GM21360 (cell line): Measurements from ENCODE around the gene RSRC1.
A peak's percentile ranks its signal among the peaks of the same experiment; 100 is the strongest.
"Not testable (repeated sequence)": the region's sequence is repeated elsewhere in the genome, so short reads cannot be mapped to it uniquely, and the experiment has no call there.

ENCODE experiments used
- ATAC-seq: cut with Tn5 transposase; IDR thresholded peaks from one replicate; pipeline ENCODE4 v1.9.1; 2021; ENCODE audit warnings: mild to moderate bottlenecking, moderate library complexity; ENCODE audit not compliant: unreplicated experiment

RSRC1 gene

GRCh38 chr3:158217992-158218391, 108.1 kb downstream of the RSRC1 start:
- ATAC-seq: no peak

DNA sequence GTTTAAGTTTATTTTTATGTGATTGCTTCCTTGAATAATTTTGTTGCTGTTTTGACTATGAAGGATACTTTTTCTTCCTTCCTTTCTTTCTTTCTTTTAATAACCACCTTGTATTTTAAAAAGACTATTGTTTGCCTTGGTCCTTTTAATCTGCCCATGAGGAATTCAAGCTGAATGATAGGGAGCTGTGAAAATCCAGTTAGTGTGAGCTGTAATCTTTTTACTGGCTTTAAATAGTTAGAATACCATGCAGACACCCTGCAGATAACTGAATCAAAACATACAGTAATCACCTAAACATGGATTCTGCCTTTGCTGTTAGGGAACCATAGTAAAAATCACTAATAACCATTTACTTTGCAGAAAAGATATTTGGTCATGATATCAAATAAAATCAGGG, 110.7 kb downstream of the RSRC1 start:
- ATAC-seq: no peak

GRCh38 chr3:158221426-158221825, 111.5 kb downstream of the RSRC1 start:
- ATAC-seq: no peak

DNA sequence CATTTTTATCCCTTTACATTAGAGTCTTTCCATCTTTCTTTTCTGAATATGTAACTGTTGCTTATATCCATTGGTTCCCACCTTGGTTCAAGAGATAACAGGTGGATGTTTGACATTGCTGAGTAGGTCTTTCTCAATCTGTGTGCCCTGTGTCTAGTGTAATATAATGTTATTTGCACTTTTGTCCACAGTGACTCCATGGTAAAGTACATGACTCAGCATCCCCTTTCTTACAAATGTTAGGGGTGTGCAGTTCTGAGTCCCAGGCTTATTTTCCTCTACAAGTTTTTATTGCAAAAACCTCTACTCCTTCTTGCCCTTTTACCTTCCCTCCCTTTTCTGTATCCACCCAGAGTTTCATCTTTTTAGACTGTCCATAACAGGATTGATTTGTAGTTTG, 116.5 kb downstream of the RSRC1 start:
- no peak for ATAC-seq

DNA sequence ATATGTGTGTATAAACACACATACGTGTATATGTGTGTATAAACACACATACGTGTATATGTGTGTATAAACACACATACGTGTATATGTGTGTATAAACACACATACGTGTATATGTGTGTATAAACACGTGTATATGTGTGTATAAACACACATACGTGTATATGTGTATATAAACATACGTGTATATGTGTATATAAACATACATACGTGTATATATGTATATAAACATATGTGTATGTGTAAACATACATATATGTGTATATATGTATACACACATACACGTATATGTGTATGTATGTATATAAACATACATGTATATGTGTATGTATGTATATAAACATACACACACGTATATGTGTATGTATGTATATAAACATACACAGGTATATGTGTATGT, 119.1 kb downstream of the RSRC1 start:
- ATAC-seq: not testable (repeated sequence)

GRCh38 chr3:158233791-158234190, 123.9 kb downstream of the RSRC1 start:
- ATAC-seq: no peak

DNA sequence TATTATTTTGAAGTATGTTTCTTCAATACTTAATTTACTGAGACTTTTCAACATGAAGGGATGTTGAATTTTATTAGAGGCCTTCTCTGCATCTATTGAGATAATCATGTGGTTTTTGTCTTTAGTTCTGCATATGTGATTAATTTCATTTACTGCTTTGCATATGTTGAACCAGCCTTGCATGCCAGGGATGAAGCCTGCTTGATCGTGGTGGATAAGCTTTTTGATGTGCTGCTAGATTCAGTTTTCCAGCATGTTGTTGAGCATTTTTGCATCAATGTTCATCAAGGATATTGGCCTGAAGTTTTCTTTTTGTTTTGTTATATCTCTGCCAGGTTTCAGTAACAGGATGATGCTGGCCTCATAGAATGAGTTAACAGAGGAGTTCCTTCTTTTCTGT, 134.4 kb downstream of the RSRC1 start:
- ATAC-seq: no peak

- no peak for ATAC-seq
These were observed 137.4 kb downstream of the RSRC1 start for GRCh38 chr3:158247288-158247687.

DNA sequence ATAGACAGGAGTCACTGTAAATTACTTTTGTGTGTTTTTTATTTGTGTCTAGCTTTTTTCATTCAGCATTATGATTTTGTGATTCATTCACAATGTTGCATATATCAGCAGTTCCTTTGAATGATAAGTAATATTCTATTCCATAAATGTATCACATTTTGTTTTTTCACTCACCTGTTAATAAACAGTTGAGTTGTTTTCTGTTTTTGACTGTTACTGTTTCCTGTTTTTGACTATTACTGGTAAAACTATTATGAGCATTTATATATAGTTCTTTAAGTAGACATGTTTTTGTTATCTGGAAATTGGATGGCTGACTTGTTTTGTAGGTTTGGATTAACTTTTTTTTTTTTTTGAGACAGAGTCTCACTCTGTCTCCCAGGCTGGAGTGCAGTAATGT, 138.4 kb downstream of the RSRC1 start:
- no peak for ATAC-seq

DNA sequence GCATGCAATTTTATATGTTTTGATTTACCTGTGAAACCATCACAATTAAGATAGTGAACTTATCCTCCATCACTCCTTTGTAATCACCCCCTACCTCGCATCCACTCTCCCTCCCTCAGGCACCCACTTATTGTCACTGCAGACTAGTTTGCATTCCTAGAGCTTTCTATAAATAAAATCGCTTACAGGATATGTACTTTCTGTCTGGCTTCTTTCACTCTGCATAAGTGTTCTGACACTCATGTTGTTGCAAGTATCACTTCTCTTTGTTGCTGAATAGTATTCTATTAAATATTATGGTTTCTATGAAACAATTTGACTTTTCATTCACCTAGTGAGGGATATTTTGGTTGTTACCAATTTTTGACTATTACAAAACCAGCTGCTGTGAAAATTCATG, 139.3 kb downstream of the RSRC1 start:
- ATAC-seq: peak; percentile 72

DNA sequence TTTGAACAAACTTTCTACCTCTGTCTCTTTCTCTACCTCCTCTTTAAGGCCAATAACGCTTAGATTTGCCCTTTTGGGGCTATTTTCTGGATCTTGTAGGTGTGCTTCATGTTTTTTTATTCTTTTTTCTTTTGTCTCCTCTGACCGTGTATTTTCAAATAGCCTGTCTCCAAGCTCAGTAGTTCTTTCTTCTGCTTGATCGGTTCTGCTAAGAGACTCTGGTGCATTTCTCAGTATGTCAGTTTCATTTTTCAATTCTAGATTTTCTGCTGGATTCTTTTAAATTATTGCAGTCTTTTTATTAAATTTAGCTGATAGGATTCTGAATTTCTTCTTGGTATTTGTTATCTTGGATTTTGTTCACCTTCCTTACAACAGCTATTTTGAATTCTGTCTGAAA, 148.7 kb downstream of the RSRC1 start:
- no peak for ATAC-seq

GRCh38 chr3:158260392-158260791, 150.5 kb downstream of the RSRC1 start:
- no peak for ATAC-seq

- no peak for ATAC-seq
These were observed 151.6 kb downstream of the RSRC1 start for GRCh38 chr3:158261371-158261991.

DNA sequence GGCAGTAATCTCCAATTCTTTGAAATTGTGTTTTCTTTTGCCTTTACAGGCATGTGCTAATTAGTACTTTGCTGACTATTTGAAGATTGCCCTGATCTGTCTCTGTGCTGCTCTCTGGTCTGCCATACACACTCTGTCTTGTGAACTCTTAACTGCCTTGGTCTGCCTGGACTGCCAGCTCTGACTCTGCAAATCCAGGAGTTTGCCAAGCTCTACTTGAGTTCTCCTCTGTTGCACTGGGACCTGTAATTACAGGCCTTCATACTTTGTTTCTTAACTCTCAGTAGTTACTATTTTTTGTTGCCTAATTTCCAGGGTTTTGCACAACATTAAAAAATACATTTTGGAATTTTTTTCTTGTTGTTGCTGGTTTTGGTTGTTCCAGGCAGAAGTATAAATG, 155.0 kb downstream of the RSRC1 start:
- ATAC-seq: no peak

GRCh38 chr3:158267015-158267414, 157.1 kb downstream of the RSRC1 start:
- no peak for ATAC-seq

DNA sequence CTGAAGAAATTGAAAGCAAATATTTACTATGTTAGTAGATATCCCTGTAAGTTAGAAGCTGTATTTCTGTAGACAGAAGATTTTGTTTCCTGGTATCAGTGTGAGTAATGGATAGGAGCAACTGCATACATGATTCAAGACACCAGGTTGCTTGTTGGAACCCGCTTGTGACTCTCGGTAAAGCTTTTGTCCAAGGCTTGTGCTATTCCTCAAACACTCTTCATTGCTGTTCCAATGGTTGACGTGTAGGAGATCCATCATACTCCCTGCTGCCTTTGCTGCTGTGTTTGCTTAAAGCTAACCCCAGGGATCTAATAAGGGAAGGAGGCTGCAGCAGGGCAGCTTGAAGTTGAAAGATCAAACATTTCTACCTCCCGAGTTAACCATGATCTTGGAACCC, 160.1 kb downstream of the RSRC1 start:
- no peak for ATAC-seq

- no peak for ATAC-seq
These were observed 162.2 kb downstream of the RSRC1 start for GRCh38 chr3:158272081-158272480.

- no peak for ATAC-seq
These were observed 163.8 kb downstream of the RSRC1 start for GRCh38 chr3:158273656-158274055.

- ATAC-seq: no peak
These were observed 168.3 kb downstream of the RSRC1 start for GRCh38 chr3:158278187-158278586.

- ATAC-seq: no peak
These were observed 169.7 kb downstream of the RSRC1 start for GRCh38 chr3:158279609-158280008.

DNA sequence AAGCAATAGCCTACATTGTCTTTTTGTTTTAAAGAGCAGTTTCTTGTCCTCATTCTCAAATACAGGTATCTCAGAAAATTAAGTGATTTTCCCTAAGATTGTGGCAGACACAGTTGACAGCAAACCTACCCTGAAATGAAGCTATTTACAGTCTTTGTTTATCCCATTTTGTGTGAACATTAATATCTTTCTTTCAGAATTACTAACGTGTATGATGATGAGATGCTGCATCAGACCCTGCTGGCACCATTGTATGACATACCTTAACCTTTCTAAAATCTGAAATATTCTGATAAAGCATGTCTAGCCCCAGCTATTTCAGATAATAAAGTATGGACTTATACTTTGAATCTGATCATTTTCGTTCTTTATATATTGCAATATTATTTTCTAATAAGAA, 185.9 kb downstream of the RSRC1 start:
- no peak for ATAC-seq

DNA sequence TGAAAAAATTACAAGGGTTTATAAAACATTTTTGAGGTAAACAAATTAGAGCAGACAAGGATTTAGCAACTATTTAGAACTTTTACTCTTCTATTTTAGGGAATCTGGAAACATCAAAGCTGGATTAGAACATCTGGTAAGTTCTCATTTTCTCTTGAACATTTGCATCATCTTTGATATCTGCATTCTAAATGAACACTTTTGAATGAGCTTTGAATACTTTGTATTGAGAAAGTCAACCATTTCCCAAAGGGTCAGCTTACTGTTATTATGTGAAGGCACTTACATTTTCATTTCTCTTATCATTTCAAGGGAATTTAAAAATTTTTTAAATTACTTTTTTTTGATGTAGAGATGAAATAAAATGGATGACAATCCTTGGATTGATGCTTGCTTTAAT, 188.1 kb downstream of the RSRC1 start:
- no peak for ATAC-seq

- no peak for ATAC-seq
These were observed 198.5 kb downstream of the RSRC1 start for GRCh38 chr3:158308236-158308928.
